RKO (cell line): ENCODE data around the gene UBE3B.
"Not testable (repeated sequence)": the region's sequence is repeated elsewhere in the genome, so short reads cannot be mapped to it uniquely, and the experiment has no call there.

ENCODE experiments used
- DNase-seq: peaks from one replicate; pipeline ENCODE4 v3.0.0-alpha.2; 2016; ENCODE audit warnings: low spot score

Gene UBE3B

GRCh38 chr12:109449845-109450532 is 27.4 kb upstream of the UBE3B start:
- DNase-seq = no peak

DNA sequence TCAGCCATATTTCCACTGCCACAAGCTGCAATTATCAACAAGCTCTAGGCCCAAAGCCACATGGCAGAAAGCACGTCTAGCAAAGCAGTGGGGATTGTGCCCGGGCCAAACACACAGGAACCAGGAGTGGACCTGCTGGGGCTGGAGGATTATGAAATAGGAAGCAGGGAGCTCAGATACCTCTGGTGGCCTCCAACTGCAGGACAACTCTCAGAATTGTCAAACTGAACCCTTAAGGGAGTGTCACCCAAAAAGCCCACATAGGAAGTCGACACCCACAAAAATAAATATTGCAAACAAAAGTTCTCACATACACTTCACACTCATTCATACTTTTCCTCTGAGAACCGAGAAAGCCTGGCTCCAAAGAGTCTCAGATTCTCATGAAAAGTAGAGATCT is 26.5 kb upstream of the UBE3B start:
- DNase-seq = no peak

- DNase-seq = no peak
Observed at GRCh38 chr12:109451400-109451799, 26.0 kb upstream of the UBE3B start.

GRCh38 chr12:109452489-109452888 is 24.9 kb upstream of the UBE3B start:
- DNase-seq = no peak

DNA sequence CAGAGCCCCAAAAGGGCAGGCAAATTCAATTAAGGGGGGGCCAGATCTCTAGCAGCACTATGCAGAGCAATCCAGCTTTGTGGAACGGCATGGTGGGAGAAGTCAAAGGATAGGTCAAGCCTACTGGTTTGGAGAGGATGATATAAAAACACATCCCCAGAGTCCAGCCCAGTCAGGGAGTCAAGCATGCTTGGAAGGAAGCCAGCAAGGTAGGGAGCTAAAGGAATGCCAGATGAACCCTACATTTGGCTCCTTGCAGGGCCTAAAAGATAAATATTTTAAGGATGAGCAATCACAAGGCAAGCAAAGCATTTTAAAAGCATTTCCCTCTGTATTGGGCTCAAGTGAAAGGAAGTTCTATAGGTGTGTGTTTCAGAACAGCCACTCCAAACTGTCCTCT is 21.7 kb upstream of the UBE3B start:
- no peak for DNase-seq

DNA sequence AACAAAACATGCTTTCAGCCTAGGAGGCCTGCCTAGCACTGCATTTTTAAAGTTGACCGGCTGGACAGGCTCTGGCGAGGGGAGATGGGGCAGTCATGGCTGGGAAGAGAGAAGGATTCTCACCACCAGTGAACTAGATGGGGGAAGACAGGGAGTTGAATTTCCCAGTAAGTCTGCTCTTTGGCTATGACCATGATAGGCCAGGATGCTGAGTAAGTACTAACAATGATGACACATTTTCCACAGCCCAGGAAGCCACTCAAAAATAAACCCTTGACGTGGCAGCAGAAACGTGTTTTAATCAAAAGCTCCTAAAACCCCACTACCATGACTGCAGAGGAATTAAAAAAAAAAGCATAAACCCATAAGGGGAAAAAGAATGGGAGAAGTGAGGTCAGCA is 19.3 kb upstream of the UBE3B start:
- no peak for DNase-seq

DNA sequence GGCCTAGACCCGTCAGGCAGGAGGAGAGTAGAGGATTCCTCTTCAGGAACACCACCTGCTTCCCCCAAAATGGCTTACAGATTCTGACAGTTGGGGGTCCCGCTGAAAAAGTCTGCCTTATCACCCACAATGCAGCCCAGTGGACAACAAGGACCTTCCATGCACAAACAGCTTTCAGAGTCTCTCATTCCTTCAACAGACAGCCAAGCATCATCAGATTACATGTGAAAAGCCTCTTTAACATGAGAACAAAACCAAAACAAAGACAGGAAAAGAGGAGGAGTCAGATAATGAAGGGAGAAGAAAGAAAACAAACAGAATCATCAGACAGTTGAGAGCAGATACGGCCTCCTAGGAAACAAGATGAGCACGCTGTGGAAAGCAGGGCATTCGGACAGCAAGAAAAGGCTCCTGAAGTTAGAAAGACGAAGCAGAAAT is 18.6 kb upstream of the UBE3B start:
- no peak for DNase-seq

GRCh38 chr12:109459247-109459646 is 18.2 kb upstream of the UBE3B start:
- DNase-seq = no peak

GRCh38 chr12:109460538-109460937 is 16.9 kb upstream of the UBE3B start:
- no peak for DNase-seq

DNA sequence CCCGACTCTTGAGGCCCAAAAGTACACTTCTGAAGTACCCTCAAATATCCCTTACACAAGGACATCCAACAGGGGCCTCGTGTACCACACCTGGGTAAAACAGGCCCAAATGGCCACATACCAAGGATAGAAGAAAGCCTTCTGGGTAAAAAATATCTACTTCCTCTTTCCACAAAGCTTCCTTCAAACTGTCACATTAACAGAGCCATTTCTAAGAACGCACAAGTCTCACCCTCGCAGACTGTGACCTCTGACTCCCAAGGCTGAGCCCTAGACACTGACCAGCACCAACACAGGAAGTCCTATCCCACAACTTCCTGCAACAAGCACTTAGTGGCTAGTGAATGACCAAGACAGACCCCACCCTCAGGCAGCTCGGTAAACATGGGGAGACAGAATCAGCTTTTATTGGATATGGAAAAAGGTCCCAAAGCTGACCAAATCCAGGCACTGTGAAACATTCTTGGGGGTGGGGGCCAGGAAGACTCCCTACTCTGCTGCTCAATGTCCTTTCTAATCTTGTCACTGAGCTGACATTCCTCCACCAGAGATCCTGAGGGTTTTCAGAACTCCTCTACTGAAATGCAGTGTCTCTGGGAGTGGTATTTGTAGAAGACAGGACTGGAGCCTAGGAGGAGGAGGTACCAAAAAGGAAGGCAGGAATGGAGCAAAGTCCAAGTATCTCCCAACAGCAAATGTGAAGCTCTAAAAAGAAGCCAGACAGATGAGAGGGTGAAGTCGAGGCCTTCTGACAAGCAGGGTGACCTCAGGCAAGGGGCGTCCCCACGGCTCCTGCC is 16.2 kb upstream of the UBE3B start:
- no peak for DNase-seq

DNA sequence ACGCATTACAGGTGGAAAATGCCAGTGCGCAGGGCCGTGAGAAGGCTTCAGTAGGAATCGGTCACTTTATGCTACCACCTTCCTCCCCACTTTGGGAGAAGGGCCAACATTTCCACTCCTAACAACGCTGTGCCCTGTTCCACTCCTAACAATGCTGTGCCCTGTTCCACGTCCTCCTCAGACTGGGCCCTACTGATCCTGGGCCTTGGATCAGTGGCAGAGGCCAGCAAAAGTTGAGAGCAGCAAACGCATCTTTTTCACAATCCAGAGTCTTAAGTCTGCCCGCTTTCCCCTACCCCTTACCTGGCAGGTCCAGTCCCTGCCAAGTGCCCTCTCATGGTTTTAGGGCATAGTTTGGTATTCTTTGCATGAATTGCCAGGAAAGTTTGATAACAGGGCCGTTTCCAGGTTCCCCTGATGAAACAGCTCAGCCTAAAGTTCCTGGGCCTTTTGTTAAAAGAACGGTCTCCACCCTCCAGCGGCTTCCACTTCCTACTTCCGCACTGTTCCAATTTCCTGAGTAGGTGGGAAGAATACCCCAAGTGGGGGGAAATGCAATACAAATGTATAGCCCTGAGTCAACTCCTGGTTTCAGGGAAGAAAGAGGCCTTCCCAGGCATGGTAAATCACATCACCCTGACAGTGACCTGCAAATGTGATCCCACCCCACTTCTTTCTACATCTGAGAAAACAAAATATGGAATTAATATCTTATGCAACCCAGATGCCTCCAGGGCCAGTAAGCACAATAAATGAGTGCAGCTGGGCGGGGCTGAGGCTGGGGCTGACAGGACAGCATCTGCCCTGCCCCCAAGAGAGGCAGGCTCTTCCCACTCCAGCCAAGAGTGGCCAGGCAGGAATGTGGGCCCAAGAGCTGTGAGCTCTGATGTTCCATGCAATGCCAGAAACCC is 15.3 kb upstream of the UBE3B start:
- DNase-seq = no peak

DNA sequence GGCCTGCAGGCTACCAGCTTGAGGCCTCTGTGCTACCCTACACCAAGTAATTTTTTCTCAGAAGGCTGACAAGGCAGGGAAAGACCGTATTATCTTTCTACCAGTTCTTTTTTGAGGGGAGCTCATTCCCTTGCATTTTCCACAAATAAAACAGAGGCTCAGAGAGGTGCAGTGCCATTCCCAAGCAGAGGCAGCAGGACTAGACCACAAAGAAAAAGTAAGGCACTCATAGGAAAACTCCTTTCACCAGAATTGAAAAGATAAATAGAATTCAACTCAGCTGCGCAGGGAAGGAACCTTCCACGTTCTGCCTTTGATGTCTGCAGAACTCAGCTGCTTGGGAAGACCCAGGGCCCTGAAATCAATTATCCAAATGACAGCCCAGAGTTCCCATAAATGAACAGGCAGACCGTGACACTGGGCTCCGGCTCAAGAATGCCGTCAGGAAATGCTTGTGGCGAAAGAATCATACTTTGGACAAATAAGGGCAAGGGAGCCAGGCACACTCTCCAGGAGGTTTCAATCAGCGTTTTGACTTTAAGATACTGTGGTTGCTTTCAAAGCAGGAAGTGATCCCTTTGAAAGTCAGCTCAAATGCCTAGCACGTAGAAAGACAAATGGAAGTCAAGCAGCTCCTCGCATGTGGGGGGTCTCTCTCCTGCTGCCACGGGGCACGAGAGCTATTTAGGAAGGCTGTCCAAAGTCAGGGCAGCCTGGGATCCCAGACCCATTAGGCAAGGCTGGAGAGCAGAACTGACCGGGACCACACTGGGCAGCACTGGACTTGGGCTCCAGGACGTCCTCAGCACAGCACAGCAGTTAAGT is 14.4 kb upstream of the UBE3B start:
- DNase-seq = no peak

- DNase-seq = no peak
Observed at GRCh38 chr12:109463756-109464155, 13.7 kb upstream of the UBE3B start.

- DNase-seq = no peak
Observed at GRCh38 chr12:109464642-109465351, 12.6 kb upstream of the UBE3B start.

DNA sequence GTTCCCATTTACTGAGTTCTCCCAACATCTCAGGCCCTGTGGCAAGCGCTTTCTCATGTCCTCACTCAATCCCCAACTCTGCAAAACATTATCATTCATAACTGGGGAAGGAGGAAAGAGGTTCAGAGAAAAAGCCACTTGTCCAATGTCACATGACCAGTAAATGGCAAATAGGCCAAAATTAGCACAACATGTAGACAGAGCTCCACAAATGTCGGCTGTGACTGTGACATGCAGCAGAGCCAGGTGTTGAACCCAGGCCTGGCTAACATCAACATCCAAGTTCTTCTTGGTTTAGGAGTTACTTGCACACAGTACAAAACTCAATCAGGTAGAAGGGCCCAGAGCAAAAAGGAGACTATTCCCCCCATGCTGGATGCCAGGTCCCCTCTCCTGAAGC is 11.1 kb upstream of the UBE3B start:
- DNase-seq = no peak

DNA sequence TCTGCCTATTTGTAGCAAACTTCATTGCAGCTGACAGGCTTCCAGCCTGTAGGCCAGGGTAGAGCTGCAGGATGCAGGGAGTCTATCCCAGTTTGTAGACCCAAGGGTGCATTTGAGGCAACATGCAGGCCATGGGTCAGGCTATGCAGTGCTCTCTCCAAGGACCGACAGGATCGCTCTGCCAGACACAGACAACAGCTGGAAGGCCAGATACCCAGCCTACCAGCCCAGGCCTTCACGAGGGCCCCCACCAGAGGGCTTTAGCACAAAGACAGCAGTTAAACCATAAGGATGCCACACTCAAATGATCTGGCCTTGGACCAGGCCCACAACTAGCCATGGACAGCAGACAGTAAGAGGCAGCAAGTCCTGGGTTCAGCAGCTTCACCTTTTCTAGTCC is 10.6 kb upstream of the UBE3B start:
- DNase-seq = no peak

GRCh38 chr12:109467978-109468676 is 9.3 kb upstream of the UBE3B start:
- no peak for DNase-seq

- no peak for DNase-seq
Observed at GRCh38 chr12:109469517-109469916, 7.9 kb upstream of the UBE3B start.

DNA sequence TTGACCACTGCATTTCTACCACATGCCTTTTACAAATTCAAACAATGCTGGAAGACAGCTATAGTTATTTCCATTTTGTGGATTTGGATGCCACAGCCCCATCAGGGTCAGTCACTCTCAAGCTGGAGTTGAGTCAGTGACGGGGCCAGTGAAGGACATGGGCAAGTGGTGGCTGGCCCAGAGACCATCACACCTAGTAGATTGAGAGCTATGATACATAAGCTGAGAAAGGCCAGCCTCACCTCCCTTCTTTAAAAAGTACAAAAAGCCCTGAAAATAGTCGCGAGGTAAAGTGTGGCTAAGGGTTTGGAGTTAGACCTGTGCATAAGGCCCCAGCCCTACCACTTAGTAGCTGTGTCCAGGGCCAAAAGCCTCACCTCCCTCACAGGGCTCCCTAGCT is 4.4 kb upstream of the UBE3B start:
- no peak for DNase-seq

- not testable (repeated sequence) for DNase-seq
Observed at GRCh38 chr12:109473526-109474270, 3.7 kb upstream of the UBE3B start.
